Vagina (tissue), 2 donors: Measurements from ENCODE around the gene SIGLEC14.
"Not testable (repeated sequence)": the region's sequence is repeated elsewhere in the genome, so short reads cannot be mapped to it uniquely, and the experiment has no call there.

Experiments used
- POLR2A ChIP-seq, 2 donors: fragments of 450-650 bp; IDR thresholded peaks; one replicate each; pipeline ENCODE4 v1.6.1; 2017; ENCODE audit warnings: antibody characterized with exemption in 2 of 2, mild to moderate bottlenecking in 2 of 2, moderate library complexity in 2 of 2
- POLR2AphosphoS5 ChIP-seq, 2 donors: sonication (generic); formaldehyde crosslinking; IDR thresholded peaks; one replicate each; pipeline ENCODE4 v1.9.0; 2017; ENCODE audit warnings: antibody characterized with exemption in 2 of 2, mild to moderate bottlenecking in 2 of 2, low read depth in 1 of 2; ENCODE audit not compliant: insufficient read depth in 1 of 2
- TF ChIP-seq, protein P1 (sequence below), 3 experiments: fragments of 450-650 bp in 2 of 3; fragments of 200-600 bp in 1 of 3; sonication (generic) in 1 of 3; IDR thresholded peaks; one replicate each; pipeline ENCODE4 v1.5.1; 2017 to 2019; ENCODE audit warnings: antibody characterized with exemption in 3 of 3, mild to moderate bottlenecking in 2 of 3, moderate library complexity in 2 of 3

DNA sequence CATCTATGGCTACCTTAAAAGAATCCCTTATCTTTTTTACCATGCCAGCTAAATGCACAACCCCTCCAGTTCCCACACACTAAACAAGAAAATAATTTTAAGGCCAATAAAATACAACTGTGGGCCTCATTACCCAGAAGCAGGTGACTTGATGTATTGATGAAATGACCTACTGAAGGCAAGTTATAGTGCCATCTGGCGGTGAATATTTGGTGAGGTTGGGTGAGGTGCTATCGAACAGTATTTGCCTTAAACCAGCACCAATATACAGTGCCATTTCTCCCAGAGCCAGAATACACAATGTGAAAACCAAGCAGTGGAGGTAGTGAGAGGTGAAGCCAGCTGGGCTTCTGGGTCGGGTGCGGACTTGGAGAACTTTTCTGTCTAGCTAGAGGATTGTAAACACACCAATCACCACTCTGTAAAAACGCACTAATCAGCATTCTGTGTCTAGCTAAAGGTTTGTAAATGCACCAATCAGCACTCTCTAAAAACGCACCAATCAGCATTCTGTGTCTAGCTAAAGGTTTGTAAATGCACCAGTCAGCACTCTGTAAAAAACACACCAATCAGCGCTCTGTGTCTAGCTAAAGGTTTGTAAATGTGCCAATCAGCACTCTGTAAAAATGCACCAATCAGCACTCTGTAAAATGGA, 29.4 kb upstream of the SIGLEC14 start:
- TF ChIP-seq, protein P1, sequence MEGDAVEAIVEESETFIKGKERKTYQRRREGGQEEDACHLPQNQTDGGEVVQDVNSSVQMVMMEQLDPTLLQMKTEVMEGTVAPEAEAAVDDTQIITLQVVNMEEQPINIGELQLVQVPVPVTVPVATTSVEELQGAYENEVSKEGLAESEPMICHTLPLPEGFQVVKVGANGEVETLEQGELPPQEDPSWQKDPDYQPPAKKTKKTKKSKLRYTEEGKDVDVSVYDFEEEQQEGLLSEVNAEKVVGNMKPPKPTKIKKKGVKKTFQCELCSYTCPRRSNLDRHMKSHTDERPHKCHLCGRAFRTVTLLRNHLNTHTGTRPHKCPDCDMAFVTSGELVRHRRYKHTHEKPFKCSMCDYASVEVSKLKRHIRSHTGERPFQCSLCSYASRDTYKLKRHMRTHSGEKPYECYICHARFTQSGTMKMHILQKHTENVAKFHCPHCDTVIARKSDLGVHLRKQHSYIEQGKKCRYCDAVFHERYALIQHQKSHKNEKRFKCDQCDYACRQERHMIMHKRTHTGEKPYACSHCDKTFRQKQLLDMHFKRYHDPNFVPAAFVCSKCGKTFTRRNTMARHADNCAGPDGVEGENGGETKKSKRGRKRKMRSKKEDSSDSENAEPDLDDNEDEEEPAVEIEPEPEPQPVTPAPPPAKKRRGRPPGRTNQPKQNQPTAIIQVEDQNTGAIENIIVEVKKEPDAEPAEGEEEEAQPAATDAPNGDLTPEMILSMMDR (IDR thresholded peaks at IDR 0.05) = not testable (repeated sequence)
- not testable (repeated sequence) for TF ChIP-seq POLR2A (IDR thresholded peaks at IDR 0.05); POLR2AphosphoS5 (IDR thresholded peaks at IDR 0.05; ENCODE audit: insufficient read depth in 1 of 2, low read depth in 1 of 2)
